Adrenal gland (tissue), 12 donors: ENCODE data around the gene FILIP1. TPM values are rescaled to one million over a fixed set of nuclear protein-coding genes. Genes with fewer than 3 reads are reported as not detected.

ENCODE experiments used
- DNase-seq, 7 donors: peaks; one replicate each; pipeline ENCODE4 v3.0.0-alpha.2; 2019 to 2020
- H3K27ac ChIP-seq, 5 donors: fragments of 200-600 bp; sonication (generic) in 4 of 5; 1 replicate in 3 of 5; 2 replicates in 2 of 5; pipeline versions ENCODE4 v1.5.1 to v1.8.0; 2016 to 2020; ENCODE audit warnings: mild to moderate bottlenecking in 1 of 5
- H3K27me3 ChIP-seq: fragments of 200-600 bp; 2 replicates; pipeline ENCODE4 v1.8.0; 2021
- H3K36me3 ChIP-seq, 2 donors: fragments of 200-600 bp; replicated peaks in 1 of 2; 1 replicate in 1 of 2; 2 replicates in 1 of 2; pipeline versions ENCODE4 v1.5.1 to v1.8.0; 2018 to 2022
- H3K4me1 ChIP-seq, 2 donors: fragments of 200-600 bp; replicated peaks in 1 of 2; 1 replicate in 1 of 2; 2 replicates in 1 of 2; pipeline versions ENCODE4 v1.5.1 to v1.8.0; 2018 to 2021
- H3K4me3 ChIP-seq, 4 donors: fragments of 200-600 bp; sonication (generic) in 3 of 4; one replicate each; pipeline ENCODE4 v1.5.1; 2016 to 2018
- H3K9me3 ChIP-seq, 3 donors: fragments of 200-600 bp; sonication (generic) in 1 of 3; replicated peaks in 1 of 3; 1 replicate in 2 of 3; 2 replicates in 1 of 3; pipeline versions ENCODE4 v1.5.1 to v1.8.0; 2016 to 2021
- CTCF ChIP-seq, 6 experiments: fragments of 450-650 bp in 4 of 6; fragments of 200-600 bp in 2 of 6; sonication (generic) in 1 of 6; IDR thresholded peaks; 1 replicate in 5 of 6; 2 replicates in 1 of 6; pipeline versions ENCODE4 v1.5.1 to v1.8.0; 2016 to 2021; ENCODE audit warnings: antibody characterized with exemption in 6 of 6, mild to moderate bottlenecking in 2 of 6, moderate library complexity in 1 of 6
- POLR2A ChIP-seq, 2 donors: fragments of 450-650 bp; IDR thresholded peaks; one replicate each; pipeline ENCODE4 v1.6.1; 2017; ENCODE audit warnings: antibody characterized with exemption in 2 of 2, mild to moderate bottlenecking in 2 of 2, moderate library complexity in 1 of 2
- WGBS, 4 donors: extraction: QIAGEN DNeasy Blood & Tissue Kit in 2 of 4; methylation state at CpG; one replicate each; pipeline versions ENCODE4 v1.1.5 to v1.1.7; 2013 to 2017; 5-methylcytosine and 5-hydroxymethylcytosine counted together
- intact Hi-C, 2 donors: fragments of 100-400 bp; cut with DNase I; formaldehyde crosslinking; loops; one replicate each; pipeline versions ENCODE4 v1.14.1 to v1.15.0; 2022 to 2023
- polyA plus RNA-seq, 3 donors: library from polyadenylated mRNA; stranded (reverse); fragments of 200-250 nt in 2 of 3; fragments of 350-450 nt in 1 of 3; fragmentation: Illumina TruSeq in 1 of 3; extraction: RNeasy Lipid Tissue Mini Kit (QIAGEN cat#74804) in 1 of 3; gene quantifications; one replicate each; pipeline ENCODE4 v1.2.3, GENCODE V29; 2013 to 2014
- total RNA-seq, 9 donors: library from RNA; depleted of rRNA in 4 of 9; stranded (reverse); fragments of >200 nt in 4 of 9; fragments of 120-200 nt in 1 of 9; fragmentation: NEBNext Ultra II Directional in 1 of 9; extraction: Animal tissue kit (Norgen Biotek cat#: 25700) in 1 of 9; gene quantifications; one replicate each; pipeline versions ENCODE4 v1.1.0 to v1.2.4, GENCODE V29; 2013 to 2023
- donor health status: healthy with polysubstance abuse.
- donor health status: Bipolar disorder and iron deficiency.
- donor health status: DM: yes; HTN: yes; CAD: no.
- donor health status: DM: no; HTN: no; CAD: no.
- donor health status: DM: no; HTN: no; CAD: no.
- donor health status: DM: yes; HTN: yes; CAD: no.

Gene FILIP1
- total and polyA plus RNA-seq, 12 donors = 0.94 to 8.0 (median 2.3) TPM

GRCh38 chr6:75484535-75484934 is 9.1 kb downstream of the FILIP1 start:
- TF ChIP-seq CTCF (IDR thresholded peaks at IDR 0.05) (no peak), POLR2A (IDR thresholded peaks at IDR 0.05) (no peak)
- H3K27me3 ChIP-seq = no peaks in the 10 kb centered on the region
- H3K4me1 ChIP-seq = peaks cover 0 to 4% of the 10 kb centered on the region in 2 donors
- H3K4me3 ChIP-seq = no peak overlapping the region
- no peak overlapping the region for H3K27ac ChIP-seq
- intact Hi-C loops = no loop called here
- H3K9me3 ChIP-seq = no peaks in the 10 kb centered on the region
- no peaks in the 10 kb centered on the region for H3K36me3 ChIP-seq
- no peak for DNase-seq

DNA sequence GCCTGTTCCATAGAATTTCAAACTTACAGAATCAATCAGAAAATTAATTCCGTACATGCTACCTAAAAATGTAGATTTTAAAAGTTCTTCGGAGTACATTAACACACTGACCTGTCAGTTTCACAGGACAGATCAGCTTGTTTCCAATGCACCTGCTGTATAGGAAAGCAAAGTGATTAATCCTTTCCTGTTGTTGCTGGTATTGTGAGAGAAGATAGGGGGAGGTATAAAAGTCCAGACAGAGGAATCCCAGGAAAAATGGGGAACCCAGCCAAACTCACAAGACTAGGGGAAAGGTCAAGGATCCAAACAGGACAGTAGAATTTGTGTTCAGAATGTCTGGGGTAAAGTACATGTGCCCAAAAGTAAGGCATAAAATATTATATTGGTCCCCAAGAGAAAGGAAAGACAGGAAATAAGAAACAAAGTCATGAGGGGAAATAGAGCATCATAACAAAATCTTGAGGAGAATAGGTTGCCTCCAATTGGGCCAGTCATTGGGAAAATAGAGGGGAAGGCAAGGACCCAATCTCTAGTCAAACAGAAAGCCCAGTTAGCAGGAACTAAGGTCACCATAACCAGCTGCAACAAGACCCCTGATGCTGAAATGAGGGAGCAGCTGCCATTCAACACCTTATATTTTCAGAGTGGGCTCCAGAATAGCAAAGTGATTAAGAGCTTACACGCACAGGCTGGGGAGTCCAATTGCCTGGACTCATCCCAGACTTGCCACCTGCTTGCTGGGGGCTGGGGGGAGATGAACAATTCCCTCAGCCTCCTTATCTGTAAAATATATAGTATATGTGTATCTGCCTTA is 10.3 kb downstream of the FILIP1 start:
- no peak for DNase-seq
- H3K27me3 ChIP-seq = no peaks in the 10 kb centered on the region
- no peaks in the 10 kb centered on the region for H3K9me3 ChIP-seq
- WGBS, 4 donors = 54 to 76% (median 70%) methylated on average over 3 of the region's 3 CpGs
- no peak overlapping the region for H3K4me3 ChIP-seq
- intact Hi-C loops = no loop called here
- no peak overlapping the region for H3K27ac ChIP-seq
- TF ChIP-seq POLR2A (IDR thresholded peaks at IDR 0.05) = no peak
- TF ChIP-seq CTCF (IDR thresholded peaks at IDR 0.05) = no peak
- H3K36me3 ChIP-seq = no peaks in the 10 kb centered on the region
- H3K4me1 ChIP-seq = peaks cover 0 to 4% of the 10 kb centered on the region in 2 donors

DNA sequence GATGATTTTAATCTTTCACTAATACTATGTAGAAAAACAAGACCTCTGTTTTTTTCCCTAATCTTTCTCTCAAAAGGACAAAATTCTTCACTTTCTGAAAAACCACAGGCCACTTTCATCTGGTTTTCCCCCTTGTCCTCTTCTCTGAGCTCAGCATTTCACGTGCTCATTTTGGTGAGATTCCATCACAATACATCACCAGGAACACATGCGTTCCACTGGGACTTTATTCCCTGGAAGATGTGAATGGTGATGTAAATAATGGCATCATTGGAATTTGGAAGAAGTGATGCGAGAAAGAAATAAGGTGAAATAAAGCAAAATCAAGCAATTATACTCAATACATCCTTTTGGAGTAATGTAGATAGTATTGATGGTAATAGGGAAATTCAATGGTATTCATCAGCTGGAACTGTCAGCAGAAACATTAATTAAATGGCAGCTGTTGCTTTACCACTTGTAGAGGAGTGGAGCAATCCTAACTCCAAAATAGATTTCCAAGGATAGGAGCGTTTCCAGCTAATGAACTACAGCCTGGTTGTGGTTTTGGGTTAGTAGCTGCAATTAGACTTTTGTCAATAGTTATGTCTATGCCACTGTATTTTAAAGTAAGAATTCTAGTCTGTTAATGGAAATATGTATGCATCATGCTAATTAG is 11.5 kb downstream of the FILIP1 start:
- no peaks in the 10 kb centered on the region for H3K27me3 ChIP-seq
- no peaks in the 10 kb centered on the region for H3K36me3 ChIP-seq
- no peak overlapping the region for H3K4me3 ChIP-seq
- no peaks in the 10 kb centered on the region for H3K9me3 ChIP-seq
- 77 to 91% (median 83%) methylated on average over 4 of the region's 4 CpGs for WGBS, 4 donors
- H3K4me1 ChIP-seq = peaks cover 0 to 4% of the 10 kb centered on the region in 2 donors
- intact Hi-C loops = no loop called here
- H3K27ac ChIP-seq = no peak overlapping the region
- no peak for TF ChIP-seq CTCF (IDR thresholded peaks at IDR 0.05)
- TF ChIP-seq POLR2A (IDR thresholded peaks at IDR 0.05) = no peak
- no peak for DNase-seq

GRCh38 chr6:75481394-75481793 is 12.2 kb downstream of the FILIP1 start:
- TF ChIP-seq POLR2A (IDR thresholded peaks at IDR 0.05) = no peak
- no peak for TF ChIP-seq CTCF (IDR thresholded peaks at IDR 0.05)
- H3K27ac ChIP-seq = no peak overlapping the region
- DNase-seq = no peak
- no peak overlapping the region for H3K4me3 ChIP-seq
- no peaks in the 10 kb centered on the region for H3K36me3 ChIP-seq
- H3K27me3 ChIP-seq = no peaks in the 10 kb centered on the region
- H3K4me1 ChIP-seq = peaks cover 0 to 4% of the 10 kb centered on the region in 2 donors
- no peaks in the 10 kb centered on the region for H3K9me3 ChIP-seq
- intact Hi-C loops = no loop called here
- WGBS, 4 donors = 79 to 93% (median 92%) methylated on average over 1 of the region's 1 CpG
